MM.1S (cell line): ENCODE data around the gene NSD2.

Experiments used
- DNase-seq: peaks from one replicate; pipeline ENCODE4 v3.0.0-alpha.2; 2015
- H2AFZ ChIP-seq: fragments of 300-600 bp; sonication (generic); 2 replicates; pipeline ENCODE4 v1.6.0; 2016; ENCODE audit warnings: antibody characterized with exemption, low read length
- H3F3A ChIP-seq: fragments of 300-600 bp; sonication (generic); 2 replicates; pipeline ENCODE4 v1.6.1; 2016; ENCODE audit warnings: mild to moderate bottlenecking, antibody characterized with exemption, low read length, moderate library complexity, mixed read lengths; ENCODE audit not compliant: insufficient read depth
- H3K27ac ChIP-seq: fragments of 300-600 bp; sonication (generic); 2 replicates; pipeline ENCODE4 v1.5.1; 2016; ENCODE audit warnings: mild to moderate bottlenecking, low read length
- H3K27me3 ChIP-seq: fragments of 300-600 bp; sonication (generic); replicated peaks from 2 replicates; pipeline ENCODE4 v1.6.0; 2016; ENCODE audit warnings: low read length; ENCODE audit not compliant: insufficient read depth
- H3K36me3 ChIP-seq: fragments of 300-600 bp; sonication (generic); replicated peaks from 2 replicates; pipeline ENCODE4 v1.6.1; 2016; ENCODE audit warnings: mild to moderate bottlenecking, low read length, mixed read lengths; ENCODE audit not compliant: insufficient read depth
- H3K4me1 ChIP-seq: fragments of 300-600 bp; sonication (generic); 2 replicates; pipeline ENCODE4 v1.6.1; 2016; ENCODE audit warnings: low read length, mixed read lengths
- H3K4me2 ChIP-seq: fragments of 300-600 bp; sonication (generic); 2 replicates; pipeline ENCODE4 v1.6.0; 2016; ENCODE audit warnings: low read depth, low read length
- H3K4me3 ChIP-seq: fragments of 300-600 bp; sonication (generic); 2 replicates; pipeline ENCODE4 v1.5.1; 2016; ENCODE audit warnings: low read length, mixed read lengths
- H3K79me2 ChIP-seq: fragments of 300-600 bp; sonication (generic); 2 replicates; pipeline ENCODE4 v1.6.1; 2016; ENCODE audit warnings: mixed run types, low read length, mixed read lengths
- H3K9ac ChIP-seq: fragments of 300-600 bp; sonication (generic); 2 replicates; pipeline ENCODE4 v1.6.1; 2016; ENCODE audit warnings: low read length, mixed read lengths
- H3K9me2 ChIP-seq: fragments of 300-600 bp; sonication (generic); replicated peaks from 2 replicates; pipeline ENCODE4 v1.6.1; 2016; ENCODE audit warnings: mild to moderate bottlenecking, low read length, mixed read lengths; ENCODE audit not compliant: insufficient read depth
- H3K9me3 ChIP-seq: fragments of 300-600 bp; sonication (generic); replicated peaks from 2 replicates; pipeline ENCODE4 v1.6.1; 2016; ENCODE audit warnings: mild to moderate bottlenecking, low read length, mixed read lengths; ENCODE audit not compliant: insufficient read depth
- H4K20me1 ChIP-seq: fragments of 300-600 bp; sonication (generic); 2 replicates; pipeline ENCODE4 v1.6.1; 2016; ENCODE audit warnings: mild to moderate bottlenecking, low read length, moderate library complexity, mixed read lengths; ENCODE audit not compliant: insufficient read depth
- CTCF ChIP-seq: fragments of 300-600 bp; sonication (generic); IDR thresholded peaks from 2 replicates; pipeline ENCODE4 v1.5.1; 2016; ENCODE audit warnings: antibody characterized with exemption, low read length, mixed read lengths
- EZH2 ChIP-seq: fragments of 300-600 bp; sonication (generic); optimal IDR thresholded peaks from 2 replicates; pipeline ENCODE3; 2017; ENCODE audit warnings: low read depth, mild to moderate bottlenecking, antibody characterized with exemption, low read length, mixed read lengths
- EZH2phosphoT487 ChIP-seq: fragments of 300-600 bp; sonication (generic); IDR thresholded peaks from 2 replicates; pipeline ENCODE4 v1.6.1; 2018; ENCODE audit warnings: antibody characterized with exemption, low read length

NSD2 gene

DNA sequence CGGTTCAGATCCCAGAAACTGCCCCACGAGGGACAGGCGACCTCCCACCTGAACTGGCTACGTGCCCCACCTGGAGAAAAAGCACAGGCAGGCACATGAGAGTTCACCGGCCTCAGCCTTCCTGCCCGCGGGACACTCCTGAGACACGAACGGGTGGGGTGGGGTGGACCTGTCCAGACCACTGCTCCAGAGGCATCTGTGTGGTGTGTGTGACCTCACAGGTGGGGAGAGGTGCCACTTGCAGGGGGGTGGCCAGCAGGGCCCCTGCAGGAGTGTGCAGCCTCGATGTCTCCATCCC lies 119.1 kb downstream of the NSD2 start:
- H3K36me3 ChIP-seq: no peaks in the 10 kb centered on the region
- H4K20me1 ChIP-seq: no peaks in the 10 kb centered on the region
- TF ChIP-seq EZH2phosphoT487 (no peak), CTCF (no peak)
- no peak for DNase-seq
- no peaks in the 10 kb centered on the region for H3K9me2 ChIP-seq
- H3K9me3 ChIP-seq: no peaks in the 10 kb centered on the region
- no peak overlapping the region for H2AFZ ChIP-seq
- H3K27ac ChIP-seq: no peak overlapping the region
- H3K4me1 ChIP-seq: no peaks in the 10 kb centered on the region
- no peak overlapping the region for H3K9ac ChIP-seq
- no peaks in the 10 kb centered on the region for H3F3A ChIP-seq
- H3K4me3 ChIP-seq: no peak overlapping the region
- H3K4me2 ChIP-seq: no peak overlapping the region
- H3K27me3 ChIP-seq: no peaks in the 10 kb centered on the region
- peaks cover 50% of the 10 kb centered on the region for H3K79me2 ChIP-seq

DNA sequence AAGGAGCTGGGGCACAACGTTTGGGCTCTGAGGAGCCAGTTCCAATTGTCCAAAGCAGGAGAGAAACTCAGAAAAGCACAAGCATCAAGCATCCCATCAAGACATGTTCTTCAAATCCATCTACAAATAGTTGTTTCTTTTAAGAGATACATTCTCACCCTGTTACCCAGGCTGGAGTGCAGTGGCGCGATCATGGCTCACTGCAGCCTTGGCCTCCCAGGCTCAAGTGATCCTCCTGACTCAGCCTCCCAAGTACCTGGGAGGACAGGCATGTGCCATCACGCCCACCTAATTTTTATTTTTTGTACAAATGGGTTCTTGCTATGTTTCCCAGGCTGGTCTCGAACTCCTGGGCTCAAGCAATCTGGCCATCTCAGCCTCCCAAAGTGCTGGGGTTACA lies 119.5 kb downstream of the NSD2 start:
- H3F3A ChIP-seq: no peaks in the 10 kb centered on the region
- H3K79me2 ChIP-seq: peaks cover 54% of the 10 kb centered on the region
- no peaks in the 10 kb centered on the region for H3K9me3 ChIP-seq
- TF ChIP-seq EZH2 (no peak), EZH2phosphoT487 (no peak), CTCF (no peak)
- DNase-seq: no peak
- H3K27ac ChIP-seq: no peak overlapping the region
- no peaks in the 10 kb centered on the region for H3K27me3 ChIP-seq
- no peaks in the 10 kb centered on the region for H4K20me1 ChIP-seq
- no peaks in the 10 kb centered on the region for H3K9me2 ChIP-seq
- H3K36me3 ChIP-seq: no peaks in the 10 kb centered on the region
- H2AFZ ChIP-seq: no peak overlapping the region
- H3K4me1 ChIP-seq: no peaks in the 10 kb centered on the region
- no peak overlapping the region for H3K4me3 ChIP-seq
- no peak overlapping the region for H3K4me2 ChIP-seq
- no peak overlapping the region for H3K9ac ChIP-seq

DNA sequence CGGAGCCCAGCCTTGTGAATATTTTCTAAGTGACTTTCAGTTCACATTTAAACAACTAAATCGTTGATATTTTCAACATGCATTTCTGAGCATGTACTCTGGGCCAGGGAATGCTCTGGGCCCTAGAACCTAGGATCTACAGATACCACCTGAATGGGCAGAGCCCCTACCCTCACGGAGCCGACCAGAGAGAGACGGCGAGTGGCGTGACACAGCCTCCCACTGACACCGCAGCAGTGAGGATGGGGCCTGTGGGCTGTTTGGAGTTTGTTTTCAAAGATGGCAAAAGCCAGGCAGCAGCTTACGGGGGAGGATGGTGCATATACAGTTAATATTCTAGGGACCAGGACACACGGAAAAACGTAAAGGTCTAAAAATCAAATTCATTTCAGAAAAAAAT lies 119.9 kb downstream of the NSD2 start:
- no peaks in the 10 kb centered on the region for H3K4me1 ChIP-seq
- no peaks in the 10 kb centered on the region for H3K36me3 ChIP-seq

More for the DNA sequence above, 119.9 kb downstream of the NSD2 start:
- H3K79me2 ChIP-seq: peaks cover 58% of the 10 kb centered on the region
- H3K27ac ChIP-seq: no peak overlapping the region
- no peaks in the 10 kb centered on the region for H3K9me3 ChIP-seq
- TF ChIP-seq EZH2: no peak
- TF ChIP-seq CTCF: no peak
- TF ChIP-seq EZH2phosphoT487: no peak
- no peak overlapping the region for H2AFZ ChIP-seq
- no peaks in the 10 kb centered on the region for H4K20me1 ChIP-seq
- no peak overlapping the region for H3K9ac ChIP-seq
- H3K27me3 ChIP-seq: no peaks in the 10 kb centered on the region
- DNase-seq: no peak
- no peak overlapping the region for H3K4me3 ChIP-seq
- H3K4me2 ChIP-seq: no peak overlapping the region
- no peaks in the 10 kb centered on the region for H3F3A ChIP-seq
- H3K9me2 ChIP-seq: no peaks in the 10 kb centered on the region
